HCT116 (cell line): Measurements from ENCODE around the gene ACAD8. TPM values are rescaled to one million over a fixed set of nuclear protein-coding genes. Genes with fewer than 3 reads are reported as not detected.

Experiments
- ATAC-seq: fragments of 200-7000 bp; cut with Tn5 transposase; 2 replicates; pipeline ENCODE4 v1.9.1; 2020; ENCODE audit warnings: mild to moderate bottlenecking, moderate library complexity
- BruUV-seq: library from RNA; stranded (reverse); fragments of 400-500 nt; replicated peaks from 2 replicates; lab custom pipeline; 2021; lab: Mats Ljungman, UMichigan
- CTCF ChIA-PET: fragments of 300-600 bp; sonication (Branson Sonifier 250); formaldehyde crosslinking; loops from one replicate; lab custom pipeline; 2021; ENCODE audit warnings: antibody characterized with exemption; lab: Charles Lee
- POLR2A ChIA-PET: fragments of 300-600, 350-600 bp; sonication (Branson Sonifier 250); formaldehyde crosslinking; loops from one replicate; lab custom pipeline; 2021; ENCODE audit warnings: antibody characterized with exemption; lab: Charles Lee
- RAD21 ChIA-PET, 2 experiments: fragments of 300-600 bp; sonication (Branson Sonifier 250); formaldehyde crosslinking; loops; one replicate each; lab custom pipeline; 2023; ENCODE audit warnings: low total read pairs in 2 of 2; ENCODE audit not compliant: uncharacterized antibody in 2 of 2, unreplicated experiment in 2 of 2, low non-redundant PET in 1 of 2; lab: Charles Lee
- DNase-seq: peaks from one replicate; pipeline ENCODE4 v3.0.0-alpha.2; 2010; ENCODE audit warnings: low read depth, low spot score
- H2AFZ ChIP-seq: fragments of 200-600 bp; shearing (Covaris generic), sonication (generic); 2 replicates; pipeline ENCODE4 v1.6.1; 2017; ENCODE audit warnings: low read depth, mixed run types, mixed read lengths, antibody characterized with exemption, low read length; ENCODE audit not compliant: poor library complexity, severe bottlenecking
- H3K27ac ChIP-seq: 2 replicates; pipeline ENCODE4 v1.5.1; 2012; ENCODE audit warnings: low read depth, low read length
- H3K27me3 ChIP-seq: fragments of 200-600 bp; sonication (generic); 2 replicates; pipeline ENCODE4 v1.6.1; 2016; ENCODE audit warnings: mixed run types, low read length, mixed read lengths; ENCODE audit not compliant: insufficient read depth
- H3K36me3 ChIP-seq, 2 experiments: fragments of 200-500 bp in 1 of 2; fragments of 200-600 bp in 1 of 2; sonication (Bioruptor generic) in 1 of 2; sonication (generic) in 1 of 2; 2 replicates each; pipeline versions ENCODE4 v1.5.1 to v1.6.1; 2014 to 2016; ENCODE audit warnings: low read length in 2 of 2, inconsistent platforms in 1 of 2, mixed read lengths in 1 of 2, mixed run types in 1 of 2; ENCODE audit not compliant: insufficient read depth in 2 of 2, control insufficient read depth in 1 of 2
- H3K4me1 ChIP-seq, 2 experiments: fragments of 200-600 bp in 1 of 2; sonication (generic) in 1 of 2; 2 replicates each; pipeline versions ENCODE4 v1.5.1 to v1.6.1; 2012 to 2017; ENCODE audit warnings: low read length in 2 of 2, inconsistent platforms in 1 of 2, mild to moderate bottlenecking in 1 of 2, mixed read lengths in 1 of 2, mixed run types in 1 of 2, moderate library complexity in 1 of 2; ENCODE audit not compliant: insufficient read depth in 2 of 2, control insufficient read depth in 1 of 2
- H3K4me2 ChIP-seq: fragments of 200-600 bp; sonication (generic); 2 replicates; pipeline ENCODE4 v1.6.1; 2017; ENCODE audit warnings: mixed run types, low read length, mixed read lengths
- H3K4me3 ChIP-seq, 2 experiments: fragments of 200-600 bp in 1 of 2; sonication (generic) in 1 of 2; replicated peaks in 1 of 2; 2 replicates each; pipeline ENCODE4 v1.5.1; 2011 to 2016; ENCODE audit warnings: low read length in 2 of 2, control low read depth in 1 of 2, low read depth in 1 of 2, mild to moderate bottlenecking in 1 of 2, mixed read lengths in 1 of 2, mixed run types in 1 of 2
- H3K79me2 ChIP-seq: fragments of 200-600 bp; sonication (generic); 2 replicates; pipeline ENCODE4 v1.6.1; 2017; ENCODE audit warnings: mild to moderate bottlenecking, mixed run types, low read length, moderate library complexity, mixed read lengths; ENCODE audit not compliant: insufficient read depth
- H3K9ac ChIP-seq: fragments of 200-600 bp; sonication (generic); 2 replicates; pipeline ENCODE4 v1.6.1; 2016; ENCODE audit warnings: low read length, mixed read lengths
- H3K9me2 ChIP-seq: fragments of 200-600 bp; sonication (generic), shearing (Covaris generic); 2 replicates; pipeline ENCODE4 v1.6.1; 2017; ENCODE audit warnings: mixed run types, mild to moderate bottlenecking, moderate library complexity; ENCODE audit not compliant: insufficient read depth
- H3K9me3 ChIP-seq, 2 experiments: fragments of 200-500 bp in 1 of 2; fragments of 200-600 bp in 1 of 2; sonication (Bioruptor generic) in 1 of 2; sonication (generic) in 1 of 2; 2 replicates each; pipeline ENCODE4 v1.6.1; 2014 to 2017; ENCODE audit warnings: low read length in 2 of 2, mixed read lengths in 2 of 2, inconsistent platforms in 1 of 2, low read depth in 1 of 2, mild to moderate bottlenecking in 1 of 2, mixed run types in 1 of 2, moderate library complexity in 1 of 2; ENCODE audit not compliant: control insufficient read depth in 1 of 2, insufficient read depth in 1 of 2
- H4K20me1 ChIP-seq: fragments of 200-600 bp; sonication (generic), shearing (Covaris generic); 2 replicates; pipeline ENCODE4 v1.6.1; 2017; ENCODE audit warnings: mixed run types, mild to moderate bottlenecking, moderate library complexity; ENCODE audit not compliant: insufficient read depth
- CBX3 ChIP-seq: IDR thresholded peaks from 2 replicates; pipeline ENCODE4 v1.6.1; 2012; ENCODE audit warnings: low read depth
- CEBPB ChIP-seq: IDR thresholded peaks from 2 replicates; pipeline ENCODE4 v1.6.1; 2012; ENCODE audit warnings: low read depth
- EGR1 ChIP-seq: IDR thresholded peaks from 2 replicates; pipeline ENCODE4 v1.6.1; 2012; ENCODE audit warnings: low read depth
- ELF1 ChIP-seq: IDR thresholded peaks from 2 replicates; pipeline ENCODE4 v1.6.1; 2012; ENCODE audit warnings: low read depth, borderline replicate concordance
- EZH2 ChIP-seq: fragments of 200-600 bp; sonication (generic); IDR thresholded peaks from 2 replicates; pipeline ENCODE4 v1.6.1; 2017; ENCODE audit warnings: antibody characterized with exemption, mixed run types
- EZH2phosphoT487 ChIP-seq: fragments of 200-600 bp; IDR thresholded peaks from 2 replicates; pipeline ENCODE4 v1.6.1; 2018; ENCODE audit warnings: antibody characterized with exemption, borderline replicate concordance
- JUND ChIP-seq: IDR thresholded peaks from 2 replicates; pipeline ENCODE4 v1.6.1; 2012
- RAD21 ChIP-seq: IDR thresholded peaks from 2 replicates; pipeline ENCODE4 v1.6.1; 2012; ENCODE audit warnings: low read depth, mild to moderate bottlenecking
- SIN3A ChIP-seq: IDR thresholded peaks from 2 replicates; pipeline ENCODE4 v1.6.1; 2012; ENCODE audit warnings: low read depth
- SP1 ChIP-seq: IDR thresholded peaks from 2 replicates; pipeline ENCODE4 v1.6.1; 2012; ENCODE audit warnings: low read depth
- YY1 ChIP-seq: IDR thresholded peaks from 2 replicates; pipeline ENCODE4 v1.6.1; 2011; ENCODE audit warnings: low read length, low read depth, moderate library complexity, mild to moderate bottlenecking; ENCODE audit not compliant: insufficient replicate concordance; ENCODE audit errors: extremely low read depth
- ZFX ChIP-seq: fragments of 450-650 bp; IDR thresholded peaks from 2 replicates; pipeline ENCODE4 v1.6.1; 2017
- intact Hi-C: fragments of 100-400 bp; cut with micrococcal nuclease; formaldehyde crosslinking; loops from 2 replicates; pipeline ENCODE4 v1.10.0; 2022
- total RNA-seq: library from RNA; stranded (reverse); gene quantifications from one replicate; pipeline ENCODE4 v1.2.1, GENCODE V29; 2021; ENCODE audit not compliant: unreplicated experiment
- TF ChIP-seq, protein P1 (sequence below): IDR thresholded peaks from 2 replicates; pipeline ENCODE4 v1.6.1; 2012
- TF ChIP-seq, protein P2 (sequence below), 3 experiments: fragments of 200-600 bp in 1 of 3; sonication (generic) in 1 of 3; IDR thresholded peaks in 2 of 3; conservative IDR thresholded peaks in 1 of 3; 2 replicates each; pipeline ENCODE4 v1.5.1; 2012 to 2017; ENCODE audit warnings: low read depth in 2 of 3, low read length in 2 of 3, antibody characterized with exemption in 1 of 3, borderline replicate concordance in 1 of 3, control low read depth in 1 of 3, mild to moderate bottlenecking in 1 of 3, mixed read lengths in 1 of 3, mixed run types in 1 of 3, moderate library complexity in 1 of 3; ENCODE audit not compliant: insufficient read depth in 1 of 3
- TF ChIP-seq, protein P3 (sequence below): IDR thresholded peaks from 2 replicates; pipeline ENCODE4 v1.6.1; 2012; ENCODE audit warnings: low read depth

The ACAD8 gene
- total RNA-seq, 1 experiment from 2014 or later: 21.0 TPM

DNA sequence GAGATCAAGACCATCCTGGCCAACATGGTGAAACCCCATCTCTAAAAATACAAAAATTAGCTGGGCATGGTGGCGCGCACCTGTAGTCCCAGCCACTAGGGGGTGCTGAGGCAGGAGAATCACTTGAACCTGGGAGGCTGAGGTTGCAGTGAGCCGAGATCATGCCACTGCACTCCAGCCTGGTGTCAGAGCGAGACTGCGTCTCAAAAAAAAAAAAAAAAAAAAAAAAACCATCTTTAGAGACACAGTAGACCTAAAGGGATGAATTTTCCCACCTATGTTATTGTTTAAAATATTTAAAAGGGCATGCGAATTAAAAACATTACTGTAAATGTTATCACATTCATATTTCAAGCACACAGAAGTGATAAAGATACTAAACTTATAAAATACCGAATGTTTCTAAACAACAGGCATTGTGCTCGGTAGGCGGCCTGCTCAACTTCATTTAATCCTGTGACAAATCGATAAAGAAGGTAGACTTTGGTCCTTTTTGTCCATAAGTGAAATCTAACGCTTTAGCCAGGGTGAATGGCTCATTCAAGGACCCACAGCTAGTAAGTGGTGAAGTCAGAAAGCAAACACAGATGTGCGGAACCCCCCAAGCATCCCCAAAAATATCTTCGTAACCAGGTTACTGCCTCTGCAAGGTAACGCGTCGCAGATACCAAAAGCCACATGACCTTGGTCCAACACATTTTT, 45.7 kb upstream of the ACAD8 start:
- Histone ChIP-seq H3K4me3 (no peak overlapping the region), H3K4me2 (no peak overlapping the region), H3K9me3 (no peaks in the 10 kb centered on the region), H3K9ac (no peak overlapping the region), H3K36me3 (peaks cover 36 to 52% of the 10 kb centered on the region in 2 experiments), H3K79me2 (peaks cover 55% of the 10 kb centered on the region), H4K20me1 (peaks cover 6% of the 10 kb centered on the region; the same call in 1 of the 2 replicates), H3K9me2 (no peaks in the 10 kb centered on the region), H3K27me3 (no peaks in the 10 kb centered on the region), H3K27ac (no peak overlapping the region), H2AFZ (no peak overlapping the region), H3K4me1 (no peaks in the 10 kb centered on the region)
- peak; percentile 67; the same call in 1 of the 2 replicates for ATAC-seq
- BruUV-seq: no TSS peak
- intact Hi-C loops: no loop called here
- CTCF ChIA-PET: interaction anchor here (0.9 to 1.3 kb wide), 6 partner anchors 9 to 280 kb away, joined by 3 to 5 read pairs (median 3); partner anchors contain the start of genes NCAPD3 and VPS26B
- RAD21 ChIA-PET: interaction anchor here in 1 of 2 experiments (0.7 kb wide), 1 partner anchor 347 kb away, joined by 6 read pairs; no protein-coding TSS in a partner anchor
- POLR2A ChIA-PET: no interaction called here
- no peak for DNase-seq
- TF ChIP-seq EZH2phosphoT487 (no peak), CEBPB (no peak), JUND (no peak), ELF1 (no peak), ZFX (no peak), RAD21 (peak; percentile 41), SP1 (no peak), EGR1 (no peak), CBX3 (no peak), SIN3A (no peak), EZH2 (no peak), YY1 (no peak)
- TF ChIP-seq, protein P1, sequence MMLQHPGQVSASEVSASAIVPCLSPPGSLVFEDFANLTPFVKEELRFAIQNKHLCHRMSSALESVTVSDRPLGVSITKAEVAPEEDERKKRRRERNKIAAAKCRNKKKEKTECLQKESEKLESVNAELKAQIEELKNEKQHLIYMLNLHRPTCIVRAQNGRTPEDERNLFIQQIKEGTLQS: no peak
- TF ChIP-seq, protein P2, sequence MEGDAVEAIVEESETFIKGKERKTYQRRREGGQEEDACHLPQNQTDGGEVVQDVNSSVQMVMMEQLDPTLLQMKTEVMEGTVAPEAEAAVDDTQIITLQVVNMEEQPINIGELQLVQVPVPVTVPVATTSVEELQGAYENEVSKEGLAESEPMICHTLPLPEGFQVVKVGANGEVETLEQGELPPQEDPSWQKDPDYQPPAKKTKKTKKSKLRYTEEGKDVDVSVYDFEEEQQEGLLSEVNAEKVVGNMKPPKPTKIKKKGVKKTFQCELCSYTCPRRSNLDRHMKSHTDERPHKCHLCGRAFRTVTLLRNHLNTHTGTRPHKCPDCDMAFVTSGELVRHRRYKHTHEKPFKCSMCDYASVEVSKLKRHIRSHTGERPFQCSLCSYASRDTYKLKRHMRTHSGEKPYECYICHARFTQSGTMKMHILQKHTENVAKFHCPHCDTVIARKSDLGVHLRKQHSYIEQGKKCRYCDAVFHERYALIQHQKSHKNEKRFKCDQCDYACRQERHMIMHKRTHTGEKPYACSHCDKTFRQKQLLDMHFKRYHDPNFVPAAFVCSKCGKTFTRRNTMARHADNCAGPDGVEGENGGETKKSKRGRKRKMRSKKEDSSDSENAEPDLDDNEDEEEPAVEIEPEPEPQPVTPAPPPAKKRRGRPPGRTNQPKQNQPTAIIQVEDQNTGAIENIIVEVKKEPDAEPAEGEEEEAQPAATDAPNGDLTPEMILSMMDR (IDR thresholded peaks at IDR 0.05 in 2 of 3, conservative IDR thresholded peaks at IDR 0.05 in 1 of 3; ENCODE audit: borderline replicate concordance in 1 of 3, insufficient read depth in 1 of 3, low read depth in 2 of 3, low read length in 2 of 3): peak; percentile 24 to 62 (median 59); a peak in 5 of 6 replicates
- TF ChIP-seq, protein P3, sequence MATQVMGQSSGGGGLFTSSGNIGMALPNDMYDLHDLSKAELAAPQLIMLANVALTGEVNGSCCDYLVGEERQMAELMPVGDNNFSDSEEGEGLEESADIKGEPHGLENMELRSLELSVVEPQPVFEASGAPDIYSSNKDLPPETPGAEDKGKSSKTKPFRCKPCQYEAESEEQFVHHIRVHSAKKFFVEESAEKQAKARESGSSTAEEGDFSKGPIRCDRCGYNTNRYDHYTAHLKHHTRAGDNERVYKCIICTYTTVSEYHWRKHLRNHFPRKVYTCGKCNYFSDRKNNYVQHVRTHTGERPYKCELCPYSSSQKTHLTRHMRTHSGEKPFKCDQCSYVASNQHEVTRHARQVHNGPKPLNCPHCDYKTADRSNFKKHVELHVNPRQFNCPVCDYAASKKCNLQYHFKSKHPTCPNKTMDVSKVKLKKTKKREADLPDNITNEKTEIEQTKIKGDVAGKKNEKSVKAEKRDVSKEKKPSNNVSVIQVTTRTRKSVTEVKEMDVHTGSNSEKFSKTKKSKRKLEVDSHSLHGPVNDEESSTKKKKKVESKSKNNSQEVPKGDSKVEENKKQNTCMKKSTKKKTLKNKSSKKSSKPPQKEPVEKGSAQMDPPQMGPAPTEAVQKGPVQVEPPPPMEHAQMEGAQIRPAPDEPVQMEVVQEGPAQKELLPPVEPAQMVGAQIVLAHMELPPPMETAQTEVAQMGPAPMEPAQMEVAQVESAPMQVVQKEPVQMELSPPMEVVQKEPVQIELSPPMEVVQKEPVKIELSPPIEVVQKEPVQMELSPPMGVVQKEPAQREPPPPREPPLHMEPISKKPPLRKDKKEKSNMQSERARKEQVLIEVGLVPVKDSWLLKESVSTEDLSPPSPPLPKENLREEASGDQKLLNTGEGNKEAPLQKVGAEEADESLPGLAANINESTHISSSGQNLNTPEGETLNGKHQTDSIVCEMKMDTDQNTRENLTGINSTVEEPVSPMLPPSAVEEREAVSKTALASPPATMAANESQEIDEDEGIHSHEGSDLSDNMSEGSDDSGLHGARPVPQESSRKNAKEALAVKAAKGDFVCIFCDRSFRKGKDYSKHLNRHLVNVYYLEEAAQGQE: no peak
